HepG2 (cell line): ENCODE data around the gene DRC7. TPM values are rescaled to one million over a fixed set of nuclear protein-coding genes. Genes with fewer than 3 reads are reported as not detected.

Experiments used
- CBX5 ChIP-seq: sonication (generic); formaldehyde crosslinking; IDR thresholded peaks from 2 replicates; pipeline ENCODE4 v1.4.0; 2020; ENCODE audit warnings: missing genetic modification reagents, borderline replicate concordance
- CEBPZ ChIP-seq: IDR thresholded peaks from 2 replicates; pipeline ENCODE4 v1.6.1; 2012; ENCODE audit warnings: low read length, improper control_type of control experiment
- DMTF1 ChIP-seq: sonication (generic); formaldehyde crosslinking; IDR thresholded peaks from 2 replicates; pipeline ENCODE4 v1.4.0; 2020; ENCODE audit warnings: mild to moderate bottlenecking, missing genetic modification reagents
- EHMT2 ChIP-seq: fragments of 200-600 bp; sonication (generic); IDR thresholded peaks from 2 replicates; pipeline ENCODE4 v1.7.0; 2017; ENCODE audit warnings: antibody characterized with exemption, low read depth, low read length, borderline replicate concordance
- FOSL2 ChIP-seq: sonication (generic); formaldehyde crosslinking; IDR thresholded peaks from 2 replicates; pipeline ENCODE4 v1.4.0; 2020; ENCODE audit warnings: missing genetic modification reagents
- FOXC1 ChIP-seq: sonication (generic); formaldehyde crosslinking; IDR thresholded peaks from 2 replicates; pipeline ENCODE4 v1.8.0; 2022; ENCODE audit warnings: mild to moderate bottlenecking, missing genetic modification reagents, borderline replicate concordance
- IRF9 ChIP-seq: sonication (generic); formaldehyde crosslinking; IDR thresholded peaks from 2 replicates; pipeline ENCODE4 v1.8.0; 2022; ENCODE audit warnings: missing genetic modification reagents, mild to moderate bottlenecking, borderline replicate concordance
- JARID2 ChIP-seq: sonication (generic); formaldehyde crosslinking; IDR thresholded peaks from 2 replicates; pipeline ENCODE4 v1.8.1; 2023; ENCODE audit warnings: missing genetic modification reagents, inconsistent platforms; ENCODE audit not compliant: insufficient replicate concordance
- RBM22 ChIP-seq: fragments of 200-400 bp; formaldehyde crosslinking; optimal IDR thresholded peaks from 2 replicates; pipeline ENCODE3; 2017; ENCODE audit warnings: mild to moderate bottlenecking, low read length, moderate library complexity
- SMAD3 ChIP-seq: sonication (generic); formaldehyde crosslinking; IDR thresholded peaks from 2 replicates; pipeline ENCODE4 v1.4.0; 2020; ENCODE audit warnings: missing genetic modification reagents
- SP5 ChIP-seq: IDR thresholded peaks from 2 replicates; pipeline ENCODE4 v1.6.1; 2016; ENCODE audit warnings: low read depth, borderline replicate concordance
- SRF ChIP-seq: IDR thresholded peaks from 2 replicates; pipeline ENCODE4 v1.6.1; 2011; ENCODE audit warnings: mild to moderate bottlenecking, low read depth, low read length, moderate library complexity
- SRSF4 ChIP-seq: fragments of 200-400 bp; formaldehyde crosslinking; IDR thresholded peaks from one replicate; pipeline ENCODE4 v1.6.1; 2018; ENCODE audit warnings: mild to moderate bottlenecking, low read depth, low read length, moderate library complexity; ENCODE audit not compliant: poor library complexity, severe bottlenecking
- TOPORS ChIP-seq: sonication (generic); formaldehyde crosslinking; IDR thresholded peaks from 2 replicates; pipeline ENCODE4 v1.8.0; 2023; ENCODE audit warnings: mild to moderate bottlenecking, missing genetic modification reagents
- ZBTB25 ChIP-seq: IDR thresholded peaks from 2 replicates; pipeline ENCODE4 v1.6.1; 2018; ENCODE audit warnings: missing genetic modification reagents
- ZEB1 ChIP-seq: IDR thresholded peaks from 2 replicates; pipeline ENCODE4 v1.6.1; 2012; ENCODE audit warnings: mild to moderate bottlenecking, low read depth, inconsistent platforms; ENCODE audit not compliant: insufficient replicate concordance
- ZNF878 ChIP-seq: sonication (generic); formaldehyde crosslinking; IDR thresholded peaks from 2 replicates; pipeline ENCODE4 v1.8.1; 2023; ENCODE audit warnings: mild to moderate bottlenecking, missing genetic modification reagents, moderate library complexity
- ZSCAN21 ChIP-seq: sonication (generic); formaldehyde crosslinking; IDR thresholded peaks from 2 replicates; pipeline ENCODE4 v1.8.0; 2022; ENCODE audit warnings: mild to moderate bottlenecking, missing genetic modification reagents, moderate library complexity, borderline replicate concordance
- polyA plus RNA-seq, 8 experiments: library from polyadenylated mRNA; depleted of rRNA in 3 of 8; stranded (reverse) in 7 of 8; unstranded in 1 of 8; fragments of >200 nt; fragmentation: Illumina TruSeq in 4 of 8; extraction: Trizol in 4 of 8; gene quantifications; 2 replicates each; pipeline versions ENCODE4 v1.2.1 to v1.2.3, GENCODE V29; 2011 to 2016; ENCODE audit warnings: low read depth in 4 of 8, missing spikeins in 1 of 8, mixed read lengths in 1 of 8; ENCODE audit not compliant: insufficient read depth in 1 of 8
- total RNA-seq, 5 experiments: library from RNA; depleted of rRNA; stranded (reverse); fragments of >200 nt; fragmentation: Illumina TruSeq; extraction: Trizol; gene quantifications; 2 replicates each; pipeline ENCODE4 v1.2.3, GENCODE V29; 2016; ENCODE audit warnings: low read depth in 1 of 5
- TF ChIP-seq, protein P1 (sequence below): conservative IDR thresholded peaks from 2 replicates; pipeline ENCODE4 v1.6.1; 2018; ENCODE audit warnings: missing genetic modification reagents

DRC7 gene
- total and polyA plus RNA-seq, 2 of the 13 experiments (the other 11 are each of a cell fraction or from before 2014, with no cell fraction given): 2.7 to 3.4 TPM

- no peak for TF ChIP-seq CEBPZ
- no peak; the same call in 1 of the 2 replicates for TF ChIP-seq IRF9 (CRISPR knock-in tag)
- TF ChIP-seq FOXC1 (CRISPR knock-in tag): no peak
- peak; percentile 64; the same call in 1 of the 2 replicates for TF ChIP-seq SMAD3
- no peak for TF ChIP-seq DMTF1
- peak; percentile 55; the same call in 1 of the 2 replicates for TF ChIP-seq FOSL2 (CRISPR knock-in tag)
- TF ChIP-seq ZBTB25 (CRISPR knock-in tag): no peak; the same call in 1 of the 2 replicates
- TF ChIP-seq SP5: peak; percentile 56; the same call in 1 of the 2 replicates
- no peak for TF ChIP-seq JARID2 (CRISPR knock-in tag)
- no peak for TF ChIP-seq SRSF4
- peak; percentile 52; the same call in 1 of the 2 replicates for TF ChIP-seq ZSCAN21 (CRISPR knock-in tag)
- TF ChIP-seq, protein P1, sequence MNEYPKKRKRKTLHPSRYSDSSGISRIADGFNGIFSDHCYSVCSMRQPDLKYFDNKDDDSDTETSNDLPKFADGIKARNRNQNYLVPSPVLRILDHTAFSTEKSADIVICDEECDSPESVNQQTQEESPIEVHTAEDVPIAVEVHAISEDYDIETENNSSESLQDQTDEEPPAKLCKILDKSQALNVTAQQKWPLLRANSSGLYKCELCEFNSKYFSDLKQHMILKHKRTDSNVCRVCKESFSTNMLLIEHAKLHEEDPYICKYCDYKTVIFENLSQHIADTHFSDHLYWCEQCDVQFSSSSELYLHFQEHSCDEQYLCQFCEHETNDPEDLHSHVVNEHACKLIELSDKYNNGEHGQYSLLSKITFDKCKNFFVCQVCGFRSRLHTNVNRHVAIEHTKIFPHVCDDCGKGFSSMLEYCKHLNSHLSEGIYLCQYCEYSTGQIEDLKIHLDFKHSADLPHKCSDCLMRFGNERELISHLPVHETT (CRISPR knock-in tag): no peak
- TF ChIP-seq SRF: no peak
- TF ChIP-seq RBM22: no peak
- no peak; the same call in 1 of the 2 replicates for TF ChIP-seq CBX5 (CRISPR knock-in tag)
- no peak for TF ChIP-seq TOPORS (CRISPR knock-in tag)
- TF ChIP-seq ZEB1: no peak
- no peak for TF ChIP-seq EHMT2
- TF ChIP-seq ZNF878 (CRISPR knock-in tag): no peak
Measured at GRCh38 chr16:57757326-57757786, 62.8 kb downstream of the DRC7 start (continued).
